NCI-H128 (cell line): Measurements from ENCODE around the gene LRCH1.

Source experiments
- DNase-seq: peaks from one replicate; lab custom pipeline; 2025; ENCODE audit not compliant: unreplicated experiment; lab: John Stamatoyannopoulos, UW

LRCH1 gene

DNA sequence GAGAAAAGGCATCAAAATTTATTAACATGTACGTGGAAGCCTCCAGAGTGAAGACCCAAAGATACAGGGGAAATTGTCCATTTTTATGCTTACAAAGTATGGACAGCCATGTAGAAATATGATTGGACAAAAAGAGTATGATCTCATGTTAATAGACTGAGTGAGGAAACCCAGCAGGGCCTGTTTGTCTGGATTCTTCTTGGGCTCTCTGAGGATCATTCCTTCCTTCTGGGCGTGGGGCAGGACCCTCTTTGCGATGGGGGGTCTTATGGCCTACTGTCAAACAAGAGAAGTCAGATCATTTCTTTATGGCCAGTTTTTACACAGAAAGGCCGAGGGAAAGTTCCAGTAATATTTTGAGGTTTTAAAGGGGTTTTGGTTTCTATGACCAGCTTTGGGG, 133.2 kb downstream of the LRCH1 start:
- no peak for DNase-seq

GRCh38 chr13:46687810-46688209, 134.8 kb downstream of the LRCH1 start:
- DNase-seq = no peak

DNA sequence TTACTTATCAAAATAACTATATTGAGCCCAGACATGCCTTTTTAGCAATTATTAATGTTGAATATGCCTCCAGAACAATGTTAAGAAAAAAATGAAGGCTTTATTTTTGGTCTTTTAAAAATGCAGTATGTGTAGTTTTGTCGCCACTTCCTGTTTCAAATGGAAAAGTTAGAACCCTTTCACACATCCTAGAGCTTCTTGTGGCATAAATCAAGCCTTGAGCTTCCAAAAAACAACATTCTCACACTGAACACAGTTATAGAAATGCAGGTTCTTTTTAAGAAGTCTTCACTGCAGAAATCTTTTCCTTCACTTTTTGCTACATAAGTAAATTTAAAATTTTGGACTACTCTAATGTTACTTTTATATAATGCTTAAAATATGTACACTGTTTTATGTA, 135.3 kb downstream of the LRCH1 start:
- DNase-seq = no peak

GRCh38 chr13:46698014-46698413, 145.0 kb downstream of the LRCH1 start:
- no peak for DNase-seq

- DNase-seq = no peak
Observed at GRCh38 chr13:46698910-46699460, 146.0 kb downstream of the LRCH1 start.

DNA sequence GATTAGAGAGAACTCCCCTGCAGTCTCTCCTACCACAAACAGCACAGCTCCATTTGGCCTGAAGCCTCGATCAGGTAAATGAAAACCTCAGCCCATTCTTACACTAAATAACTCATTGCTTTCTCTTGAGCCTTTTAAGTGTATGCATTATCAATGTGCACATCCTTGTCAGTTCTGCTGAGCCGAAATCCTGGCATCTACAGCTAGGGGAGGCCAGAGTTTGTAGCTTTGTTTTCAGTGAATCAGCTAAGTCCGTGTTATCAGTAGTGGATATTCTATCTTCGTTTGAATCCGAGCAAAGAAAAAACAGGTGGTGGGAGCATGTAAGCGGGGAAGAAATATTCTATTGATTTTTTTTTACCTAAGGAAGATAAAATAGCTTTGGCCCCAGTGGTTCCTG, 159.6 kb downstream of the LRCH1 start:
- DNase-seq = no peak

GRCh38 chr13:46715363-46715762, 162.4 kb downstream of the LRCH1 start:
- DNase-seq = no peak

DNA sequence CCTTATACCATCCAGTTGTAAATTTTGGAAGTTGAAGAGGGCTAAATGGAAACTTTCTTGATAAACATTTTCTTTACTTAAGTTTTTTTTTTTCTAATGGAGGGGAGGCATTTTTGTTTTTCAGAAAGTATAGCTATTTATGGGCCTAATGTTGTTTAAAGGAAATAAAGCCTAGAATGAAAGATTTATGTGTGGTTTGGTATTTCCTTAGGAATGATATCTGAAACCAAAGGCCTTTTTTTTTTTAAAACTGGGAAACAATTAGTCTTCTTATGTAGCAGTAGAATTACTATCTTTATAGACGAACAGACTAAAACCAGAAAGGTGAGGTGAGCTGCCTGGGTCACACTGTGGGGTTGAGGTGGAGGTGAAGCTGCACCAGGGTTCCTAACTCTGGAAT, 163.9 kb downstream of the LRCH1 start:
- no peak for DNase-seq

- no peak for DNase-seq
Observed at GRCh38 chr13:46717275-46717674, 164.3 kb downstream of the LRCH1 start.

DNA sequence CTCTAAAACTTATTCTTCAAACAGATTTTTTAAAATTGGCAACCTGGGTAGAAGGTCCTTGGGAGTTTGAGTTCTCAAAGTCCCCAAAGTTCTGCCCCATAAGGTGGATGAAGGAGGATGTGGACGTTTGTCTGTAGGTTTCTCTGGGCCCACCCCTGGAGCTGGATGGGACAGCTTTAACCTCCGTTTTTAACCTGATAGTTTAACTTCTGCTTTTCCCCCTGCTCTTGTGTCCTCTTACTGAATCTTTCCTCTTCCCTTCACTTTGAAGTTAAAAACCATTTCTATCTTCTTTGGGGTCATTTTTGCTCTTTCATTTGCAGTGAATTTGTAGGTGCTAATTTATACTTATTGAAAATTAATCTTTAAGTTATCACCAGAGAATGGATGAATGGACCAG, 164.9 kb downstream of the LRCH1 start:
- no peak for DNase-seq

- no peak for DNase-seq
Observed at GRCh38 chr13:46720189-46720588, 167.2 kb downstream of the LRCH1 start.

GRCh38 chr13:46721054-46721453, 168.1 kb downstream of the LRCH1 start:
- no peak for DNase-seq

- no peak for DNase-seq
Observed at GRCh38 chr13:46726347-46726746, 173.4 kb downstream of the LRCH1 start.

DNA sequence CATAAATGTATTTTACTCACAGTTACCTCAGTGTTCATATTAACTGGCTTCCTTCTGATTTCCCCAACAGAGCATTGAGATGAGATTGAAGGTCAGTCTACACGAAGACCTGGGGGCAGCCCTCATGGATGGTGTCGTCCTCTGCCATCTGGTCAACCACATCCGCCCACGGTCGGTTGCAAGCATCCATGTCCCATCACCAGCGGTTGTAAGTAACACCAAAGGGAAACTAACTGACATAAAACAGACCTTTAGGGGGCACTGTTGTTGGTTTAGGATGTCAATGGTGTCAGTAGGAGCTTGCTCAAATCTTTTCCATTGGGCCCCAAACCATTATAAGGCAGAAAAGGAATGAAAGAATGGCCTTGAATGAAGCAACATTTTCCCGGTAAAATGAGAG, 175.8 kb downstream of the LRCH1 start:
- DNase-seq = no peak

DNA sequence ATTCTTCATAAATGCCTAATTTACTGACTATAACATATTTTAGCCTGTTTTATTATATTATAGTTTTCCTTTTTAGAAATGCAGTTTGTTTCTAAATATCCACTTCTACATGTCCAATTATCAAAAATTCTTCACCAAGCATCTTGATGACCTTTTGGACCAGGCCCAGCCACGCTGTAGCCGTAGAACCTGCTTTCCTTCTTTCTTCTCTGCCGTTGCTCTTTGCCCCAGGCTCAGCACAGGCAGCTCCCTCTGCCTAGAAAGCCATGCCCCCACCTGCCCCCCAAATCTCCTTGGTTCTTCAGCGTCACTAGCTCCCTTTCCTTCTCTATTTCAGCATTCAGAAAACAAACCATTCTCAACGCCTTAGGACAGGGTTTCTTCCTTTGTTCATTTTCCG, 178.6 kb downstream of the LRCH1 start:
- DNase-seq = no peak

- DNase-seq = no peak
Observed at GRCh38 chr13:46735425-46735824, 182.5 kb downstream of the LRCH1 start.

DNA sequence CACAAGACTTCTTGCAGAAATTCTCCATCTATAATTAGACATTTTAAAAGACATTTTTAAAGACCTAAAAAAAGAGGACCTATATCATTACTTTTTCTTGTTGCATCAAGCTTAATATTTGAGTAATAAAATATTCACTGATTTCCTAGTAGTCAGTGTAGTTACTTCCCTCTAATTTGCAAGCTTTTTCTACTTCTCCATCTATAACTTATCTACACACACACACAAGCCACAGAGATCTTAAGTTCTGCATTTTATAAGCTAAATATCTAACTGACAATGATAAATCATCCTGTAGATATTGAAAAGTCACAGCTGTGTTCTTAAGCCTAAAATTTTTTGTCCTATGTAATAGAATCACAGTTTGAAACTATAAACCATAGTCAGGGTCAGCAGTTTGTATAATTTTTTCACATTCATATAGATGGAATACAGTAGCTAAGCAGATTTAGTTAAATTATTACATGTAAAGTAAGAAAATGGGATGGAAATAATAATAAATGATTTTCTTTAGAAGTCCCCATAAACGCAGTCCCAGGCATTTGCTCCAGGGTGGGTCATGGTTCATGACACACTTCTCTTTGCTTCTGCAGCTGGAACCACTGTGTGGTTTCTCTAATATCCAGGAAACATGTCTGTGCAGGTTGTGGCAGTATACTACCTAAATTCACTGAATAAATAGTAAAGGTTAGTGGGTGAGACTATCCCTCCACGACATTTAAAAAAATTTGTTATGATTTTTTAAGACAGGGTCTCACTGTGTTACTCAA, 183.8 kb downstream of the LRCH1 start:
- no peak for DNase-seq

GRCh38 chr13:46738055-46738454, 185.1 kb downstream of the LRCH1 start:
- no peak for DNase-seq

DNA sequence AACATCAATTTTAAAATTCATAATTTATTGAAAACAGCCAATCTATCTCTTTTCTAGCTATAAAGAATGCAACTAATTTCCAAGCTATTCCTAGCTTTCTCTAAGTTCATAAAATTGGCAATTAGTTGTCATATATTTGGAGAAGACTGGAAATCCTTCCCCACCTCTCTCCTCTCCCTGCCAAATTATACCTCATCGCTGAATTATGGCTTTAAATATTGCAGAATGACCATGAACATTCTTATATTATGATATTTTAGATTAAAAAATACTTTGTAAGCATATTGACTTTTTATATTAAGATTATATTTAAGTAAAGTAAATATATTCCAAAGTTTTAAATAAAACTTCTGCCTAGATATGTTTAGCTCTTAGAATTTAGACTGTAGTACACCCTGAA, 185.8 kb downstream of the LRCH1 start:
- DNase-seq = no peak

DNA sequence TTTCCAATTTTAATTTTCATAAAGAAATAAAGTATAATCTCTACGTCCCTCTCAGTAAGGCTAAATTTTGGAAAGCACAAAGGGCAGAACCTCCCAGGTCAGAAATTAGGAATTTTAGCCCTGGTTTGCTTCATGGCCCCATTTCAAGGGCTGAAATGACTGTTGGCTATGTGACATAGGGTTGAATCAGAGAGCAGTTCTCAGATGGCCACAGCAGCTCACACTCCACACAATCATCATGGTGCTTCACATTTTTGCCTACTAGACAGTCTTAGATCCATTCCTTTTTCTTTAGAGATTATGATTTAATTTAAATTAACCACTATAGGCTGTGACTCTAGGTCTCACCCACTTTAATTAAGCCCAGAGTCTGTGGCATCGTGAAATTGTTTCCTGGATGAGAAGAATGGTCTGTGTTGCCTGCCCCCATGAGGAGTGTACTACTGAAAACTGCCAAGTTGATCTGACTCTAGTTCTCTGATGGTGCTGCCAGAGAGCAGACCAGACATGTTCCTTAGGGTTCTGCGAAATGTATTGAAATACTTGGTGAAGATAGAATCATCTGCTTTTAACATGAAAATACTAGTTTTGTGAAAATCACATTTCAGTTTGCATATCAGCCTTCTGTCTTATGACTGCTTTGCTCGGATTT, 186.6 kb downstream of the LRCH1 start:
- DNase-seq = no peak

GRCh38 chr13:46743191-46743590, 190.2 kb downstream of the LRCH1 start:
- no peak for DNase-seq

DNA sequence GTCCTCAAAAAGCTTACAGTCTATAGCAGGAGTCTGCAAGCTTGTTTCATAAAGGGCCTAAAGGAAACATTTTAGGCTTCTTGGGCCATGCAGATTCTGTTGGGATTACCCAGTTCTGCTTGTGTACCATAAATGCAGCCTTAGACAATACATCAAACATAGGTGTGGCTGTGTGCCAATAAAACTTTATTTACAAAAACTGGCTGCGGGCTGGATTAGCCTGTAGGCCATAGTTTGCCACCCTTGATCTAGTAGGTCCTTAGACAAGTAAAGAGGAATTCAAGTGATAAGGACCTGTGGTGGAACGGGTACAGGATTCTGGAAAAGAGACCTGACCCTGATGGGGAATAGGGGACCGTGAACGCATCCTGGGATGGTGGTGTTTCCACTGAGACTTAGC, 192.1 kb downstream of the LRCH1 start:
- no peak for DNase-seq

DNA sequence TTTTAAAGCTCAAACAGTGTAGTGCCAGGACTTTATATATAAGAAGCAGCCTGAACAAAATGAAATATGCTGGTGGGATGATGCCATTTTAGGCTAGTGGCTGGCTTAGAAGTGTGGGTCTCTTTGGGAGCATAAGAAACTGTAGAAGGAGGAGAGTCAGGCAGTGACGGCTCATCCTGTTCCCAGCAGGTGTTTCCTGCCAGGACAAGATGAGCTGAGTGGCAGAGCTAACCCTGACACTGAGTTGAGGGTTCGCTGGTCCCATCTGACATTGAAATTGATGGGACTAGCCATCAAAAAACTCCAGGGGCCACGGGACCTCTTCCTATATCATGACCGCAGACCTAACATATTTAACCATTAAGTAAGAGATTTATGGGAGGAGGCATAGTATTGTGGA, 192.7 kb downstream of the LRCH1 start:
- no peak for DNase-seq
